ENCODE measurements around the gene SCN1B.
"Not testable (repeated sequence)": the region's sequence is repeated elsewhere in the genome, so short reads cannot be mapped to it uniquely, and the experiment has no call there.

Gene SCN1B

DNA sequence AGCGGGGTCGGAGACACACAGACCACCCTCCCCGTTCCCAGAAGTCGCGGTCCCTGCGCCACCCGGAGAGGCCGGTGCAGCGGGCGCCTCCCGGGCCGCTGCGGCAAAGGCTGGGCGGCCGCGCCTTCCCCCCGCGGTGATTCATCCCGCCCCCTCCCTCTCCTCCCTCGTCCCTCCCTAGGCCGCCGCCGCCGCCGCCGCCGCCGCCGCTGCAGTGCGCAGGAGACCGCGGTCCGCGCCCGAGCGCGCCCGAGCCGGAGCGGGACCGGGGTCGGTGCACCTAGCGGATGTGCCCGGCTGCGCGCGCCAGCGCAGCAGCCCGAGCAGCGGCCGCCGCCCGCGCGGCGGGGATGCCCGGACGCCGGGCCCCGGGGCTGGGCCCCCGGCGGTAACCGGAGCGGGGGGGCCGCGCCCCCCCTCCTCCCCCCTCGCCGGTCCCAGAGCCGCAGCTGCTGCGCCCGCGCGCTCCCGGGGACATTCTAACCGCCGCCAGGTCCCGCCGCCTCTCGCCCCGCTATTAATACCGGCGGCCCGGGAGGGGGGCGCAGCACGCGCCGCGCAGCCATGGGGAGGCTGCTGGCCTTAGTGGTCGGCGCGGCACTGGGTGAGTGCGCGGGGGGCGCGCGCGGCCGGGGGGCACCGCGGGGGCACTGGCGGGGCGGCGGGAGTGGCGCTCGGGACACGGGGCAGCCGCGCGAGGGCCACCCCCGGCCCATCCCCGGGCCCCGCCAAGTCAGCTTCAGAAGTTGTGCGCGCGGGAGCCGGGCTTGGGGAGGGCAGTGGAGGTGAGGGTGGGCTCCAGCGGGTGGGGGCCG lies at the start of gene SCN1B:
SCN1B (plus strand) TSS at position 214 of the 815 bp plus-strand sequence; CDS start at position 565, 351 bp downstream.
- DNase-seq, result no peak

- no peak for DNase-seq
Observed at GRCh38 chr19:34982275-34982674, 48.0 kb upstream of the SCN1B start.

- no peak for DNase-seq
Observed at GRCh38 chr19:34983786-34984185, 46.5 kb upstream of the SCN1B start.

DNA sequence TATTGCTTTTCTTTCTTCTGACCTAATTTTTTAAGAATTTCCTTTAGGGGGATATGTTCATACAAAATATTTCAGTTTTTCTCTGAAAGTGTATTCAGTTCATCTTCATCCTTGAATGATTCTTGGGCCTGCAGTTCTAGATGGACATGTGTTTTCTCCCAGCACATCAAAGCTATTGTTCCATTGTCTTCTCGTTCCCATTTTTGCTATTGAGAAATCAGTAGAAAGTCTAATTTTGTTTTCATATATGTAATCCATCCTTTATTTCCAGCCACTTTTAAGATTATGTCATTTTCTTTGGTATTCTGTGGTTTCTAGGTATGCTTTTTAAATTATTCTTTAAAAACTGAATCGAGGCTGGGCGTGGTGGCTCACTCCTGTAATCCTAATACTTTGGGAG lies 46.0 kb upstream of the SCN1B start:
- DNase-seq, result no peak

DNA sequence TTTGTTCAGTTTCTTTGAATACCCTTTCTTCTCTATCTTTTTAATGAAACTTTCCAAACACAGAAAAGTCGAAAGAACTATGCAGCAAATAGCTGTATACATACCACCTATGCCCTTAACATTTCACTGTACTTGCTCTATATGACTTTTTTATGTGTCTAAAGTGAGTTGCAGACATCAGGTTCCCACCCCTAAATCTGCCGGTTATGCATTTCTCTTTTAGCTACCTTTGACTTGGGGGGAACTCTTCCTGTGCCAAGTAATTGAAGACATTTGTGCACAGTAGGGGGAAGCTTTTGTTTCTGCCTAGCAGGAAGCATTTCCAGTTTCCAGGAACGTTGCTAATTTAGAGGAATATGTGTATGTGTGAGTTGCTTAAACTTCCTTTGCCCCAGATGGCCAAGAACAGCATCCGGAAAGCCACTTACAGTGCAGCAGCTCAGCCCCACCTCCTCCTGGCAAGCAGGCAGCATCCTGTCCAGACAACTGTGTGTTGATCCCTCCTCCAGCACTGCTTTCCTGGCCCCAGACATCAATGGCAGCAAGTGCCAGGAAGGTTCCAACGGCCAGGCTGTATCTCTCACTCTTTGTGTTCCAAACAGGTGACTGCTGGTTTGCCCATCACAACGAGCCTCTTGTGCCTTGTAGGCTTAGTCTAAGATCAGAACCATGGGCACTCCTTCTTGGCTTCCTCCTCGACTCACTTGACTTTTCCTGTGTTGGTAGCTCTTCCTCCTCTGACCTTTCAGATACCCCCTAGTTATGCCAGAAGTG lies 44.8 kb upstream of the SCN1B start:
- DNase-seq, result no peak

DNA sequence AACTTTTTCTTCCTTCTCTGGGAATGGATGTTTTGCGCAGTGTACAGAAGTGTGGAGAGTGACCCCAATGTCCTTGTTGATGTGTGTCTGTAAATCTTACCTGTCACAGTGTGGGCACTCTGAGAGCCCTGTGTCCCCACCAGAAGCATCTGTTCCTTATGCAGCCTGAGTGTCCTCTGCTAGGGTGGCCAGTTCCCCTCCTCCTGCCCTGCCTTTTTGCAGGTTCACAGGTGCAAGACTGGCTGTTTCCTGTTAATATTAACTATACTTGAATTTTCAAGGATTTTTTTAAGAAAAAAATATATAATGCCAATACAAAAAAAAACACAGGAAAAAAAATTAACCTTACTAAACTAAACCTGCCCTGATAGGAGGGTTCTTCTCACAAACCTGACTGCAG lies 42.2 kb upstream of the SCN1B start:
- no peak for DNase-seq

DNA sequence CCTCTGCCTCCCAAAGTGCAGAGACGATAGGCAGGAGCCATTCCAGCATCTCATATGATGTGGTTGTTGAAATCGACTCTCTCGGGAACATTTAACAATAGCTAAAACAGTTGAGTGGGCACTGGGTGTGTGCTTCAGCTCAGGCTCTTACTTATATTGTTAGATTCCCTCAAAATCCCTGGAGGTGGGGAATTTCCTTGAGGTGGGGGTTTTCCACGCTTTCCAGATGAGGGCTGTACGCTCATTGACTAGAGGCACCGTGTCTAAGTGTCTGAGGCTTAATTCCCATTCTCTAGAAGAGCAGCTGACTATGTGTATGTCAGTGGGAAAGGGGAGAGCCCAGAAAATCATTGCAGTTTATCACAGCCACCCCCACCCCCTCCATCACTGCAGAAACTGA lies 41.0 kb upstream of the SCN1B start:
- no peak for DNase-seq

- DNase-seq, result no peak
Observed at GRCh38 chr19:34990578-34991192, 39.6 kb upstream of the SCN1B start.

DNA sequence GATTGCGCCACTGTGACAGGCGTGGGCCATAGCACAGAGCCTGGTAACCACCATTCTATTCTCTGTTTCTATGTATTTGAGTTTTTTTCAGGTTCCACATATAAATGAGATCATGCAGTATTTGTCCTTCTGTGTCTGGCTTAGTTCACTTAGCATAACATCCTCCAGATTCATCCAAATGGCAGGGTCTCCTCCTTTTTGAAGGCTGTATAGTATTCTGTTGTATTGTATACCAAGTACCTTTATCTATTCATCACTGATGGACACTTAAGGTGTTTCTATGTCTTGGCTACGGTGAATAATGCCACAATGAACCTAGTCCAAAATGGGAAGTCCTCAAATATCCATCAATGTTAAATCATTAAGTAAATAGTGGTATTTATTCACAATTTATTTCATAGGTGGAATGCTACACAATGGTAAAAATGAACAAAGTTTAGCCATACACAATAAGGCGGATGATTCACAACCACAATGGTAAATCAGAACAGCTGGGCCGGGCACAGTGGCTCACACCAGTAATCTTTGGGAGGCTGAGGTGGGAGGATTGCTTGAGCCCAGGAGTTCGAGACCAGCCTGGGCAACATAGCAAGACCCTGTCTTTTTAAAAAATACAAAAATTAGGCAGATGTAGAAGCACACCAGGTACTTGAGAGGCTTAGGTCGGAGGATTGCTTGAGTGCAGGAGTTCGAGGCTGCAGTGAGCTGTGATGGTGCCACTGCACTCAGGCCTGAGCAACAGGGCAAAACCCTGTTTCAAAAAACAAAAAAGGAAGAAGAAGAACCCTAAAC lies 38.5 kb upstream of the SCN1B start:
- DNase-seq, result no peak

DNA sequence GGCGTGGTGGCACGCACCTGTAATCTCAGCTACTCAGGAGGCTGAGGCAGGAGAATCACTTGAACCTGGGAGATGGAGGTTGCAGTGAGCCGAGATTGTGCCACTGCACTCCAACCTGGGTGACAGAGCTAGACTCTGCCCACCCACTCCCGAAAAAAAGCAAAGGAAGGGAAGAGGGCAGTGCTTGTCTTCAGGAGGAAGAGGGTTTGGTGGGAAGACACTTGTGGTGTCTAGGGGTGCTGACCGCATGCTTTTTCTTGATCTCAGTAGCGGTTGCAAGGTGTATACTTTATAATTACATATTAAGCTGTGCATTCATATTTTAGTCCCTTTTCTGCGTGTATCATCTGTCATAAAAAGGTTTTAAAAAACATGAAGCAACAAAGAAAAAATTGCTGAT lies 37.7 kb upstream of the SCN1B start:
- not testable (repeated sequence) for DNase-seq

- no peak for DNase-seq
Observed at GRCh38 chr19:34994286-34994642, 36.0 kb upstream of the SCN1B start.

GRCh38 chr19:34994643-34995541 lies 35.4 kb upstream of the SCN1B start:
- DNase-seq, result no peak

- no peak for DNase-seq
Observed at GRCh38 chr19:34995551-34995950, 34.7 kb upstream of the SCN1B start.

GRCh38 chr19:34997071-34997617 lies 33.1 kb upstream of the SCN1B start:
- no peak for DNase-seq

DNA sequence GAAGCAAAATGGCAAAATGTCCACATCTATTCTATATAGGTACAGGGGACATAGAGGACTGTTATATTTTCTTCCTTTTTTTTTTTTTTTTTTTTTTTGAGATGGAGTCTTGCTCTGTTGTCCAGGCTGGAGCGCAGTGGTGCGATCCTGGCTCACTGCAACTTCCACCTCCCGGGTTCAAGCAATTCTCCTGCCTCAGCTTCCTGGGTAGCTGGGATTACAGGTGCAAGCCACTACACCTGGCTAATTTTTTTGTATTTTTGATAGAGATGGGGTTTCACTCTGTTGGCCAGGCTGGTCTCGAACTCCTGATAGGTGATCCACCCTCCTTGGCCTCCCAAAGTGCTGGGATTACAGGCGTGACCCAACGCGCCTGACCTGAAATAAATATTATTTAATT lies 32.0 kb upstream of the SCN1B start:
- DNase-seq, result not testable (repeated sequence)

- DNase-seq, result no peak
Observed at GRCh38 chr19:34998777-34999497, 31.3 kb upstream of the SCN1B start.

- DNase-seq, result peak; percentile 34
Observed at GRCh38 chr19:34999498-35000337, 30.6 kb upstream of the SCN1B start, which contains the start of gene GRAMD1A. Gene GRAMD1A, plus strand, starts transcription at chr19:35000323. Its CDS starts 156 bp downstream, at chr19:35000479.

GRCh38 chr19:35000338-35000646 lies 30.0 kb upstream of the SCN1B start:
- no peak for DNase-seq

GRCh38 chr19:35000647-35001501 lies 29.4 kb upstream of the SCN1B start:
- peak; percentile 15 for DNase-seq

Data from NCI-H1694 (cell line).